NCI-H1694 (cell line): ENCODE results near the gene CDC37.

Experiments
- DNase-seq: peaks from one replicate; lab custom pipeline; 2025; lab: John Stamatoyannopoulos, UW

The CDC37 gene

GRCh38 chr19:10353793-10354391 lies 49.5 kb downstream of the CDC37 start:
- DNase-seq, result no peak

- DNase-seq, result no peak
These were observed 50.3 kb downstream of the CDC37 start for GRCh38 chr19:10352764-10353671.

- no peak for DNase-seq
These were observed 56.8 kb downstream of the CDC37 start for GRCh38 chr19:10346509-10346908.

DNA sequence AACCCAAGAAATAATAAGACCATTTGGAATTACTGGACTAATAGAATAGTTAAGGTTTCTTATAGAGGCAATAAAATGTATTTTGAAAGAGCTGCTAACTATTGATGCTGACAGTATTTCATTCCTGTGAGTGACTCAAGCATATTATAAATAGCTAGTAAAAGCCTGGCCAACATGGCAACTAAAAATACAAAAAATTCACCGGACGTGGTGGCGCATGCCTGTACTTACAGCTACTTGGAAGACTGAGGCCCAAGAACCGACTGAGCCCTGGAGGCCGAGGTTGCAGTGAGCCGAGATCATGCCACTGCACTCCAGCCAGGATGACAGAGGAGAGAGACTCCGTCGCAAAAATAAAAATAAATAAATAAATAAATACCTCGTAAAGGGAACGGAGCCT lies 58.6 kb downstream of the CDC37 start:
- DNase-seq, result no peak

DNA sequence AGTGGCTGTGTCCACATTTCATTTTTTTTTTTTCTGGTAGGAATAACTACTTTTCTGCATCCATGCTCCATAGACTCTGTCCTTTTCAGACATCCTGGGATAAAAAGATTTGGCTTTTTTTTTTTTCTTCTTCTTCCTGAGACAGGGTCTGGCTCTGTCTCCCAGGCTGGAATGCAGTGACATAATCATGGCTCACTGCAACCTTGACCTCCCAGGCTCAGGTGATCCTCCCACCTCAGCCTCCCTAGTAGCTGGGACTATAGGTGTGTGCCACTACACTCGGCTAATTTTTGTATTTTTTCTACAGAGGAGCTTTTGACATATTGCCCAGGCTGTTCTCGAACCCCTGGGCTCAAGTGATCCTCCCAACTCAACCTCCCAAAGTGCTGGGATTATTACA lies 59.8 kb downstream of the CDC37 start:
- DNase-seq, result no peak
